Loucy (cell line): ENCODE measurements around the gene NDUFV1.

ENCODE experiments used
- EZH2phosphoT487 ChIP-seq: fragments of 200-600 bp; IDR thresholded peaks from 2 replicates; pipeline ENCODE4 v1.6.1; 2018; ENCODE audit warnings: antibody characterized with exemption, mild to moderate bottlenecking, moderate library complexity, borderline replicate concordance
- TF ChIP-seq, protein P1 (sequence below): fragments of 200-600 bp; sonication (generic); conservative IDR thresholded peaks from 2 replicates; pipeline ENCODE4 v1.5.1; 2014; ENCODE audit warnings: mild to moderate bottlenecking, antibody characterized with exemption, low read length

DNA sequence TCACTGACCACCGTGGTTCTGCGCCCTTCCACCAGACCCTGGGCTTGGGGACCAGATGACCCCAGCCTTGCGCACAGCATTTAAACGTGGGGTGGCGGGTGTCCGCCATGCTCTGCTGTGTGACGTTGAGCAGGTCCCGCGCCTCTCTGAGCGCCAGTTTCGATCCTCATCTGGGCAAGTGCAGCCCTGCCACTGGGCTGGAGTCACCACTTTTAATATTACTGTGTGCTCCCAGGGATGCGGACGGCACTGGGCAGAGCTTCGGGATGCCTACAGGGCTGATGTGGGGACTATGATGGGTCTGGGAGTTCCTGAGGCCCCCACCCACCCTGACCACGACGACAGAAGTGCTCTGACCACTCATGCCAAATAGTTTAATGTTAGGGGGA lies 24.2 kb downstream of the NDUFV1 start:
- TF ChIP-seq, protein P1, sequence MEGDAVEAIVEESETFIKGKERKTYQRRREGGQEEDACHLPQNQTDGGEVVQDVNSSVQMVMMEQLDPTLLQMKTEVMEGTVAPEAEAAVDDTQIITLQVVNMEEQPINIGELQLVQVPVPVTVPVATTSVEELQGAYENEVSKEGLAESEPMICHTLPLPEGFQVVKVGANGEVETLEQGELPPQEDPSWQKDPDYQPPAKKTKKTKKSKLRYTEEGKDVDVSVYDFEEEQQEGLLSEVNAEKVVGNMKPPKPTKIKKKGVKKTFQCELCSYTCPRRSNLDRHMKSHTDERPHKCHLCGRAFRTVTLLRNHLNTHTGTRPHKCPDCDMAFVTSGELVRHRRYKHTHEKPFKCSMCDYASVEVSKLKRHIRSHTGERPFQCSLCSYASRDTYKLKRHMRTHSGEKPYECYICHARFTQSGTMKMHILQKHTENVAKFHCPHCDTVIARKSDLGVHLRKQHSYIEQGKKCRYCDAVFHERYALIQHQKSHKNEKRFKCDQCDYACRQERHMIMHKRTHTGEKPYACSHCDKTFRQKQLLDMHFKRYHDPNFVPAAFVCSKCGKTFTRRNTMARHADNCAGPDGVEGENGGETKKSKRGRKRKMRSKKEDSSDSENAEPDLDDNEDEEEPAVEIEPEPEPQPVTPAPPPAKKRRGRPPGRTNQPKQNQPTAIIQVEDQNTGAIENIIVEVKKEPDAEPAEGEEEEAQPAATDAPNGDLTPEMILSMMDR, result peak; percentile 25; the same call in 1 of the 2 replicates
- no peak for TF ChIP-seq EZH2phosphoT487
